ENCODE measurements around the gene RGS17. TPM values are rescaled to one million over a fixed set of nuclear protein-coding genes. Genes with fewer than 3 reads are reported as not detected.

The RGS17 gene
- total and polyA plus RNA-seq, 2 of the 13 experiments (the other 11 are each of a cell fraction or from before 2014, with no cell fraction given) = 0.04 TPM; not detected in 1

GRCh38 chr6:153131037-153131981 is at the start of gene RGS17 (continued):
- no peak for TF ChIP-seq BCLAF1 (IDR thresholded peaks at IDR 0.05)
- TF ChIP-seq, protein P1, sequence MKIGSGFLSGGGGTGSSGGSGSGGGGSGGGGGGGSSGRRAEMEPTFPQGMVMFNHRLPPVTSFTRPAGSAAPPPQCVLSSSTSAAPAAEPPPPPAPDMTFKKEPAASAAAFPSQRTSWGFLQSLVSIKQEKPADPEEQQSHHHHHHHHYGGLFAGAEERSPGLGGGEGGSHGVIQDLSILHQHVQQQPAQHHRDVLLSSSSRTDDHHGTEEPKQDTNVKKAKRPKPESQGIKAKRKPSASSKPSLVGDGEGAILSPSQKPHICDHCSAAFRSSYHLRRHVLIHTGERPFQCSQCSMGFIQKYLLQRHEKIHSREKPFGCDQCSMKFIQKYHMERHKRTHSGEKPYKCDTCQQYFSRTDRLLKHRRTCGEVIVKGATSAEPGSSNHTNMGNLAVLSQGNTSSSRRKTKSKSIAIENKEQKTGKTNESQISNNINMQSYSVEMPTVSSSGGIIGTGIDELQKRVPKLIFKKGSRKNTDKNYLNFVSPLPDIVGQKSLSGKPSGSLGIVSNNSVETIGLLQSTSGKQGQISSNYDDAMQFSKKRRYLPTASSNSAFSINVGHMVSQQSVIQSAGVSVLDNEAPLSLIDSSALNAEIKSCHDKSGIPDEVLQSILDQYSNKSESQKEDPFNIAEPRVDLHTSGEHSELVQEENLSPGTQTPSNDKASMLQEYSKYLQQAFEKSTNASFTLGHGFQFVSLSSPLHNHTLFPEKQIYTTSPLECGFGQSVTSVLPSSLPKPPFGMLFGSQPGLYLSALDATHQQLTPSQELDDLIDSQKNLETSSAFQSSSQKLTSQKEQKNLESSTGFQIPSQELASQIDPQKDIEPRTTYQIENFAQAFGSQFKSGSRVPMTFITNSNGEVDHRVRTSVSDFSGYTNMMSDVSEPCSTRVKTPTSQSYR (CRISPR knock-in tag; IDR thresholded peaks at IDR 0.05; ENCODE audit: borderline replicate concordance) = peak; percentile 27; the same call in 1 of the 2 replicates
- no peak for TF ChIP-seq ZNF740 (CRISPR knock-in tag; IDR thresholded peaks at IDR 0.05)
- TF ChIP-seq ZNF576 (CRISPR knock-in tag; IDR thresholded peaks at IDR 0.05) = no peak
- no peak for TF ChIP-seq ZKSCAN5 (CRISPR knock-in tag; IDR thresholded peaks at IDR 0.05)
- no peak for TF ChIP-seq ZNF230 (CRISPR knock-in tag; IDR thresholded peaks at IDR 0.05)
- no peak for TF ChIP-seq TP53 (CRISPR knock-in tag; conservative IDR thresholded peaks at IDR 0.05)
- TF ChIP-seq, protein P2, sequence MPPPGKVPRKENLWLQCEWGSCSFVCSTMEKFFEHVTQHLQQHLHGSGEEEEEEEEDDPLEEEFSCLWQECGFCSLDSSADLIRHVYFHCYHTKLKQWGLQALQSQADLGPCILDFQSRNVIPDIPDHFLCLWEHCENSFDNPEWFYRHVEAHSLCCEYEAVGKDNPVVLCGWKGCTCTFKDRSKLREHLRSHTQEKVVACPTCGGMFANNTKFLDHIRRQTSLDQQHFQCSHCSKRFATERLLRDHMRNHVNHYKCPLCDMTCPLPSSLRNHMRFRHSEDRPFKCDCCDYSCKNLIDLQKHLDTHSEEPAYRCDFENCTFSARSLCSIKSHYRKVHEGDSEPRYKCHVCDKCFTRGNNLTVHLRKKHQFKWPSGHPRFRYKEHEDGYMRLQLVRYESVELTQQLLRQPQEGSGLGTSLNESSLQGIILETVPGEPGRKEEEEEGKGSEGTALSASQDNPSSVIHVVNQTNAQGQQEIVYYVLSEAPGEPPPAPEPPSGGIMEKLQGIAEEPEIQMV (CRISPR knock-in tag; IDR thresholded peaks at IDR 0.05; ENCODE audit: low read depth) = no peak
- no peak for TF ChIP-seq FOXJ3 (CRISPR knock-in tag; IDR thresholded peaks at IDR 0.05; ENCODE audit: borderline replicate concordance)
- 0 out of 2 replicates have a peak, but pooled peaks have one; percentile 43 for TF ChIP-seq EED (CRISPR knock-in tag; IDR thresholded peaks at IDR 0.05)
- no peak for TF ChIP-seq ZNF432 (CRISPR knock-in tag; IDR thresholded peaks at IDR 0.05; ENCODE audit: borderline replicate concordance)
- TF ChIP-seq ZSCAN12 (CRISPR knock-in tag; IDR thresholded peaks at IDR 0.05) = no peak
- TF ChIP-seq RAD51 (IDR thresholded peaks at IDR 0.05; ENCODE audit: borderline replicate concordance) = no peak
- TF ChIP-seq, protein P3, sequence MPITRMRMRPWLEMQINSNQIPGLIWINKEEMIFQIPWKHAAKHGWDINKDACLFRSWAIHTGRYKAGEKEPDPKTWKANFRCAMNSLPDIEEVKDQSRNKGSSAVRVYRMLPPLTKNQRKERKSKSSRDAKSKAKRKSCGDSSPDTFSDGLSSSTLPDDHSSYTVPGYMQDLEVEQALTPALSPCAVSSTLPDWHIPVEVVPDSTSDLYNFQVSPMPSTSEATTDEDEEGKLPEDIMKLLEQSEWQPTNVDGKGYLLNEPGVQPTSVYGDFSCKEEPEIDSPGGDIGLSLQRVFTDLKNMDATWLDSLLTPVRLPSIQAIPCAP (CRISPR knock-in tag; IDR thresholded peaks at IDR 0.05; ENCODE audit: low read depth) = no peak
- TF ChIP-seq XRCC5 (optimal IDR thresholded peaks at IDR 0.05; ENCODE audit: low read length) = no peak
- no peak for TF ChIP-seq SP1 (IDR thresholded peaks at IDR 0.05)
- no peak for TF ChIP-seq SP1 (CRISPR knock-in tag; IDR thresholded peaks at IDR 0.05)
